IMR-90 (cell line): Measurements from ENCODE around the gene SBF2. TPM values are rescaled to one million over a fixed set of nuclear protein-coding genes. Genes with fewer than 3 reads are reported as not detected.

Experiments
- ATAC-seq: fragments of 200-7000 bp; cut with Tn5 transposase; 2 replicates; pipeline ENCODE4 v1.9.1; 2020; ENCODE audit warnings: low read depth, mild to moderate bottlenecking, moderate library complexity
- BruUV-seq: library from RNA; stranded (reverse); fragments of 400-500 nt; replicated peaks from 2 replicates; lab custom pipeline; 2021; lab: Mats Ljungman, UMichigan
- CTCF ChIA-PET: fragments of 300-600 bp; formaldehyde crosslinking; extraction: SDS; loops from one replicate; lab custom pipeline; 2021; ENCODE audit warnings: antibody characterized with exemption; lab: Yijun Ruan, JAX
- POLR2A ChIA-PET: fragments of 300-600 bp; sonication (Branson Sonifier 250); formaldehyde crosslinking; loops from one replicate; lab custom pipeline; 2022; ENCODE audit warnings: antibody characterized with exemption; ENCODE audit not compliant: unreplicated experiment; lab: Charles Lee
- DNase-seq: peaks from one replicate; pipeline ENCODE4 v3.0.0; 2013
- H2AFZ ChIP-seq: replicated peaks from 2 replicates; pipeline ENCODE3; 2013; ENCODE audit warnings: low read length, mild to moderate bottlenecking; ENCODE audit not compliant: poor library complexity
- H2AK5ac ChIP-seq: 2 replicates; pipeline ENCODE4 v1.6.1; 2013; ENCODE audit warnings: low read depth, low read length, inconsistent platforms
- H2AK9ac ChIP-seq: replicated peaks from 2 replicates; pipeline ENCODE3; 2013; ENCODE audit warnings: mild to moderate bottlenecking, low read depth, low read length, moderate library complexity; ENCODE audit not compliant: poor library complexity
- H2BK120ac ChIP-seq: 2 replicates; pipeline ENCODE4 v1.6.1; 2013; ENCODE audit warnings: low read depth, low read length, inconsistent platforms
- H2BK15ac ChIP-seq: 3 replicates; pipeline ENCODE4 v1.6.1; 2013; ENCODE audit warnings: low read depth, low read length, inconsistent platforms
- H2BK20ac ChIP-seq: 2 replicates; pipeline ENCODE4 v1.6.1; 2013; ENCODE audit warnings: low read depth, mild to moderate bottlenecking, inconsistent platforms, low read length, moderate library complexity
- H2BK5ac ChIP-seq: 2 replicates; pipeline ENCODE4 v1.6.1; 2013; ENCODE audit warnings: mild to moderate bottlenecking, low read depth, low read length, inconsistent platforms; ENCODE audit not compliant: poor library complexity, severe bottlenecking
- H3K14ac ChIP-seq: replicated peaks from 2 replicates; pipeline ENCODE4 v1.6.1; 2013; ENCODE audit warnings: low read depth, low read length, inconsistent platforms
- H3K18ac ChIP-seq: 2 replicates; pipeline ENCODE4 v1.6.1; 2013; ENCODE audit warnings: low read depth, low read length, control low read depth
- H3K23ac ChIP-seq: 2 replicates; pipeline ENCODE4 v1.6.1; 2013; ENCODE audit warnings: low read depth, low read length, inconsistent platforms
- H3K27ac ChIP-seq: 2 replicates; pipeline ENCODE4 v1.5.1; 2013; ENCODE audit warnings: mild to moderate bottlenecking, control low read depth, low read length; ENCODE audit not compliant: insufficient read depth
- H3K27me3 ChIP-seq: 2 replicates; pipeline ENCODE4 v1.6.1; 2013; ENCODE audit warnings: low read length; ENCODE audit not compliant: control insufficient read depth, insufficient read depth
- H3K36me3 ChIP-seq: 2 replicates; pipeline ENCODE4 v1.6.1; 2013; ENCODE audit warnings: low read length, mixed read lengths; ENCODE audit not compliant: control insufficient read depth, insufficient read depth
- H3K4ac ChIP-seq: 2 replicates; pipeline ENCODE4 v1.6.1; 2013; ENCODE audit warnings: low read depth, low read length, inconsistent platforms
- H3K4me1 ChIP-seq: 2 replicates; pipeline ENCODE4 v1.6.1; 2013; ENCODE audit warnings: low read length, mixed read lengths; ENCODE audit not compliant: control insufficient read depth, insufficient read depth
- H3K4me2 ChIP-seq: 2 replicates; pipeline ENCODE4 v1.6.1; 2013; ENCODE audit warnings: low read depth, mild to moderate bottlenecking, control low read depth, low read length, moderate library complexity
- H3K4me3 ChIP-seq: 2 replicates; pipeline ENCODE4 v1.5.1; 2013; ENCODE audit warnings: low read depth, mild to moderate bottlenecking, control low read depth, low read length, moderate library complexity; ENCODE audit not compliant: insufficient read depth
- H3K56ac ChIP-seq: 2 replicates; pipeline ENCODE4 v1.6.1; 2013; ENCODE audit warnings: low read length, inconsistent platforms; ENCODE audit not compliant: insufficient read depth; ENCODE audit errors: extremely low read depth
- H3K79me1 ChIP-seq, 2 experiments: 2 replicates each; pipeline ENCODE4 v1.6.1; 2013; ENCODE audit warnings: low read length in 2 of 2, inconsistent platforms in 1 of 2, low read depth in 1 of 2
- H3K9ac ChIP-seq: 2 replicates; pipeline ENCODE4 v1.6.1; 2013; ENCODE audit warnings: low read depth, low read length, control low read depth
- H3K9me1 ChIP-seq: 2 replicates; pipeline ENCODE4 v1.6.1; 2013; ENCODE audit warnings: low read length, inconsistent platforms; ENCODE audit not compliant: insufficient read depth
- H3K9me3 ChIP-seq: 2 replicates; pipeline ENCODE4 v1.6.1; 2013; ENCODE audit warnings: low read length; ENCODE audit not compliant: control insufficient read depth, insufficient read depth
- H4K20me1 ChIP-seq: 2 replicates; pipeline ENCODE4 v1.6.1; 2013; ENCODE audit warnings: low read length, inconsistent platforms; ENCODE audit not compliant: insufficient read depth
- H4K5ac ChIP-seq: 2 replicates; pipeline ENCODE4 v1.6.1; 2013; ENCODE audit warnings: mild to moderate bottlenecking, low read depth, low read length, control low read depth
- H4K8ac ChIP-seq, 2 experiments: 2 replicates each; pipeline ENCODE4 v1.6.1; 2013; ENCODE audit warnings: low read depth in 2 of 2, low read length in 2 of 2, control low read depth in 1 of 2, inconsistent platforms in 1 of 2
- H4K91ac ChIP-seq: 2 replicates; pipeline ENCODE4 v1.6.1; 2013; ENCODE audit warnings: low read depth, low read length, inconsistent platforms; ENCODE audit not compliant: insufficient read depth
- BHLHE40 ChIP-seq: fragments of 150-350 bp; IDR thresholded peaks from 2 replicates; pipeline ENCODE4 v1.6.1; 2016; ENCODE audit warnings: mild to moderate bottlenecking, low read depth, low read length
- CEBPB ChIP-seq: IDR thresholded peaks from 2 replicates; pipeline ENCODE4 v1.6.1; 2012; ENCODE audit warnings: low read depth, low read length, improper control_type of control experiment
- CHD1 ChIP-seq: IDR thresholded peaks from 2 replicates; pipeline ENCODE4 v1.6.1; 2012; ENCODE audit warnings: low read depth, low read length, improper control_type of control experiment
- CTCF ChIP-seq: conservative IDR thresholded peaks from 2 replicates; pipeline ENCODE4 v1.5.1; 2012; ENCODE audit warnings: mild to moderate bottlenecking, low read depth, low read length, improper control_type of control experiment
- ELK1 ChIP-seq: fragments of 150-350 bp; IDR thresholded peaks from 2 replicates; pipeline ENCODE4 v1.6.1; 2016; ENCODE audit warnings: low read depth, mild to moderate bottlenecking, low read length, moderate library complexity, borderline replicate concordance
- FOS ChIP-seq: fragments of 150-350 bp; IDR thresholded peaks from 2 replicates; pipeline ENCODE4 v1.6.1; 2016; ENCODE audit warnings: low read depth, low read length
- MAFK ChIP-seq: IDR thresholded peaks from 2 replicates; pipeline ENCODE4 v1.6.1; 2012; ENCODE audit warnings: low read depth, low read length, improper control_type of control experiment
- MAZ ChIP-seq: IDR thresholded peaks from 2 replicates; pipeline ENCODE4 v1.6.1; 2012; ENCODE audit warnings: low read depth, mild to moderate bottlenecking, low read length, improper control_type of control experiment, moderate library complexity, borderline replicate concordance
- MXI1 ChIP-seq: IDR thresholded peaks from 2 replicates; pipeline ENCODE4 v1.6.1; 2012; ENCODE audit warnings: low read depth, mild to moderate bottlenecking, low read length, moderate library complexity, borderline replicate concordance
- NFE2L2 ChIP-seq: fragments of 150-350 bp; IDR thresholded peaks from 2 replicates; pipeline ENCODE4 v1.6.1; 2016; ENCODE audit warnings: low read depth, mild to moderate bottlenecking, low read length
- RAD21 ChIP-seq: IDR thresholded peaks from 2 replicates; pipeline ENCODE4 v1.6.1; 2012; ENCODE audit warnings: low read length, improper control_type of control experiment
- SMC3 ChIP-seq: fragments of 150-350 bp; IDR thresholded peaks from 2 replicates; pipeline ENCODE4 v1.6.1; 2016; ENCODE audit warnings: low read depth, mild to moderate bottlenecking, antibody characterized with exemption, low read length, moderate library complexity
- USF2 ChIP-seq: fragments of 150-350 bp; IDR thresholded peaks from 2 replicates; pipeline ENCODE4 v1.6.1; 2017; ENCODE audit warnings: mild to moderate bottlenecking, antibody characterized with exemption, low read length, low read depth
- WGBS, 2 experiments: methylation state at CpG; one replicate each; pipeline versions ENCODE4 v1.1.5 to v1.1.7; 2013; ENCODE audit warnings: missing lambda C conversion rate in 2 of 2; ENCODE audit not compliant: insufficient read length in 1 of 2; ENCODE audit errors: extremely low coverage in 2 of 2; 5-methylcytosine and 5-hydroxymethylcytosine counted together
- dilution Hi-C: fragments of 300-500 bp; cut with HindIII; formaldehyde crosslinking; loops from one replicate; pipeline ENCODE4 v1.14.3; 2018; ENCODE audit warnings: low sequenced_read_pairs; ENCODE audit not compliant: unreplicated experiment
- in situ Hi-C: fragments of 300-500 bp; cut with MboI; formaldehyde crosslinking; loops from 3 replicates; pipeline ENCODE4 v1.14.3; 2019; ENCODE audit warnings: low sequenced_read_pairs, inconsistent platforms, mixed read lengths
- intact Hi-C: fragments of 100-400 bp; cut with micrococcal nuclease; formaldehyde crosslinking; loops from 2 replicates; pipeline ENCODE4 v1.10.0; 2022
- polyA plus RNA-seq, 3 experiments: library from polyadenylated mRNA; depleted of rRNA; stranded (reverse); fragments of >200 nt; gene quantifications; 2 replicates each; pipeline ENCODE4 v1.2.3, GENCODE V29; 2012; ENCODE audit warnings: low replicate concordance in 1 of 3
- total RNA-seq: library from RNA; depleted of rRNA; stranded (reverse); fragments of >200 nt; gene quantifications from 2 replicates; pipeline ENCODE4 v1.2.3, GENCODE V29; 2012

SBF2 gene
- total and polyA plus RNA-seq, 2 of the 4 experiments (the other 2 are of a cell fraction): 23.8 to 51.8 TPM

- Histone ChIP-seq H3K27me3 (no peaks in the 10 kb centered on the region), H3K4me2 (no peak overlapping the region), H2BK120ac (peak overlapping the region; percentile 46), H2AFZ (no peak overlapping the region), H3K4me3 (no peak overlapping the region), H2AK5ac (peak overlapping the region; percentile 92), H2AK9ac (no peak overlapping the region), H3K18ac (peak overlapping the region; percentile 76), H3K9ac (no peak overlapping the region), H3K14ac (peak overlapping the region; percentile 64), H3K9me3 (no peaks in the 10 kb centered on the region), H4K8ac (peak overlapping the region; percentile 24 to 48; a peak in 2 of 4 replicates), H4K91ac (peak overlapping the region; percentile 84; the same call in 1 of the 2 replicates), H3K27ac (peak overlapping the region; percentile 35; the same call in 1 of the 2 replicates), H3K4ac (peak overlapping the region; percentile 69), H2BK20ac (peak overlapping the region; percentile 16), H3K9me1 (peaks cover 7% of the 10 kb centered on the region), H3K56ac (peak overlapping the region; percentile 16; the same call in 1 of the 2 replicates), H4K5ac (peak overlapping the region; percentile 95), H3K79me1 (peaks cover 0 to 22% of the 10 kb centered on the region in 2 experiments; a peak in 3 of 4 replicates), H4K20me1 (no peaks in the 10 kb centered on the region), H3K23ac (peak overlapping the region; percentile 72), H3K36me3 (peaks cover 12% of the 10 kb centered on the region), H2BK15ac (peak overlapping the region; percentile 99; the same call in 2 of the 3 replicates), H2BK5ac (peak overlapping the region; percentile 48), H3K4me1 (peaks cover 13% of the 10 kb centered on the region)
- ChIA-PET CTCF (no interaction called here), POLR2A (no interaction called here)
- 71% methylated on average over 1 of the region's 5 CpGs; no CpG with 5 or more reads in 1 of the 2 experiments for WGBS, 2 experiments
- in situ Hi-C loops: no loop called here
- DNase-seq (no peak), ATAC-seq (no peak)
- BruUV-seq: no TSS peak
- intact Hi-C loops: no loop called here
- TF ChIP-seq CEBPB: no peak
- no peak for TF ChIP-seq BHLHE40
- no peak for TF ChIP-seq CHD1
- TF ChIP-seq RAD21: no peak
- TF ChIP-seq SMC3: no peak
- no peak for TF ChIP-seq ELK1
- TF ChIP-seq NFE2L2: no peak
- no peak for TF ChIP-seq MAZ
- TF ChIP-seq FOS: no peak
- no peak for TF ChIP-seq MAFK
- TF ChIP-seq USF2: no peak
- TF ChIP-seq MXI1: no peak
- no peak for TF ChIP-seq CTCF
- dilution Hi-C loops: no loop called here
Observed at GRCh38 chr11:9796854-9797253, 497.2 kb downstream of the SBF2 start.
